GM12892 (cell line): ENCODE results near the gene FANCM.

Experiments
- DNase-seq: peaks from one replicate; pipeline ENCODE4 v3.0.0; 2011; ENCODE audit not compliant: insufficient read length
- FAIRE-seq: peaks from 2 replicates; lab custom pipeline; 2011; peaks lifted over from hg19 to GRCh38; lab: Jason Lieb, UNC
- POLR2A ChIP-seq: IDR thresholded peaks from 2 replicates; pipeline ENCODE4 v1.6.1; 2011; ENCODE audit warnings: low read depth, low read length, control low read depth
- POLR2AphosphoS5 ChIP-seq: IDR thresholded peaks from 2 replicates; pipeline ENCODE4 v1.6.1; 2011; ENCODE audit warnings: low read depth, low read length, control low read depth
- TAF1 ChIP-seq: IDR thresholded peaks from 2 replicates; pipeline ENCODE4 v1.6.1; 2011; ENCODE audit warnings: low read depth, mild to moderate bottlenecking, control low read depth, low read length, borderline replicate concordance

The FANCM gene

GRCh38 chr14:45247427-45247826 lies 111.7 kb downstream of the FANCM start:
- no peak for FAIRE-seq
- no peak for TF ChIP-seq POLR2A
- TF ChIP-seq TAF1: no peak
- TF ChIP-seq POLR2AphosphoS5: no peak
- no peak for DNase-seq

- DNase-seq: no peak
- TF ChIP-seq TAF1 (no peak), POLR2A (no peak), POLR2AphosphoS5 (no peak)
- peak; percentile 14 for FAIRE-seq
Observed at GRCh38 chr14:45249856-45250575, 114.3 kb downstream of the FANCM start.
